HG03565 (cell line): Measurements from ENCODE around the gene CEACAM6.

Experiments used
- ATAC-seq: cut with Tn5 transposase; IDR thresholded peaks from one replicate; pipeline ENCODE4 v1.9.1; 2021; ENCODE audit warnings: mild to moderate bottlenecking, moderate library complexity; ENCODE audit not compliant: unreplicated experiment

Gene CEACAM6

GRCh38 chr19:41795031-41795461 is 39.7 kb downstream of the CEACAM6 start:
- ATAC-seq = no peak

GRCh38 chr19:41796362-41796761 is 41.0 kb downstream of the CEACAM6 start, which contains the start of gene CEACAM3:
CEACAM3 (plus strand) TSS chr19:41796587; CDS start chr19:41796678, 91 bp downstream.
- ATAC-seq = no peak

- no peak for ATAC-seq
Measured at GRCh38 chr19:41796901-41797300, 41.6 kb downstream of the CEACAM6 start.

- no peak for ATAC-seq
Measured at GRCh38 chr19:41799444-41800000, 44.2 kb downstream of the CEACAM6 start.

- ATAC-seq = no peak
Measured at GRCh38 chr19:41801031-41801430, 45.7 kb downstream of the CEACAM6 start.

- ATAC-seq = no peak
Measured at GRCh38 chr19:41801792-41802211, 46.5 kb downstream of the CEACAM6 start.

GRCh38 chr19:41802770-41803169 is 47.4 kb downstream of the CEACAM6 start:
- ATAC-seq = no peak

GRCh38 chr19:41804336-41804735 is 49.0 kb downstream of the CEACAM6 start:
- ATAC-seq = no peak

- no peak for ATAC-seq
Measured at GRCh38 chr19:41807176-41807575, 51.8 kb downstream of the CEACAM6 start.

GRCh38 chr19:41808663-41809566 is 53.6 kb downstream of the CEACAM6 start:
- no peak for ATAC-seq

- no peak for ATAC-seq
Measured at GRCh38 chr19:41810301-41810700, 55.0 kb downstream of the CEACAM6 start.

- no peak for ATAC-seq
Measured at GRCh38 chr19:41811036-41811435, 55.7 kb downstream of the CEACAM6 start.

- no peak for ATAC-seq
Measured at GRCh38 chr19:41811981-41812380, 56.7 kb downstream of the CEACAM6 start.

- no peak for ATAC-seq
Measured at GRCh38 chr19:41813911-41814310, 58.6 kb downstream of the CEACAM6 start.

- ATAC-seq = no peak
Measured at GRCh38 chr19:41815301-41815700, 60.0 kb downstream of the CEACAM6 start.

GRCh38 chr19:41816761-41817160 is 61.4 kb downstream of the CEACAM6 start:
- ATAC-seq = no peak

- ATAC-seq = no peak
Measured at GRCh38 chr19:41821003-41821735, 65.8 kb downstream of the CEACAM6 start.
